Measurements from ENCODE around the gene PGBD1.

PGBD1 gene

GRCh38 chr6:28281288-28282064, at the start of gene PGBD1:
Gene PGBD1, plus strand, starts transcription at chr6:28281572. Its CDS starts 2,242 bp downstream, at chr6:28283814.
- FAIRE-seq: peak; percentile 15

GRCh38 chr6:28232785-28233184, 48.6 kb upstream of the PGBD1 start:
- DNase-seq (ENCODE audit: extremely low spot score, insufficient read length, low read depth) (no peak), FAIRE-seq (no peak)

More at GRCh38 chr6:28281288-28282064, at the start of gene PGBD1:
- peak; percentile 51 for DNase-seq (ENCODE audit: extremely low spot score, insufficient read length, low read depth)

- FAIRE-seq: no peak
- no peak for DNase-seq (ENCODE audit: extremely low spot score, insufficient read length, low read depth)
Observed at GRCh38 chr6:28235912-28236452, 45.4 kb upstream of the PGBD1 start.

- DNase-seq (ENCODE audit: extremely low spot score, insufficient read length, low read depth) (no peak), FAIRE-seq (peak; percentile 63)
Observed at GRCh38 chr6:28239636-28240035, 41.7 kb upstream of the PGBD1 start.

- no peak for DNase-seq (ENCODE audit: extremely low spot score, insufficient read length, low read depth)
- FAIRE-seq: no peak
Observed at GRCh38 chr6:28240471-28240870, 40.9 kb upstream of the PGBD1 start.

- DNase-seq (ENCODE audit: extremely low spot score, insufficient read length, low read depth) (no peak), FAIRE-seq (no peak)
Observed at GRCh38 chr6:28243946-28244345, 37.4 kb upstream of the PGBD1 start.

- FAIRE-seq: no peak
- DNase-seq (ENCODE audit: extremely low spot score, insufficient read length, low read depth): no peak
Observed at GRCh38 chr6:28245206-28245941, 36.0 kb upstream of the PGBD1 start.

- no peak for FAIRE-seq
Observed at GRCh38 chr6:28248916-28249315, 32.5 kb upstream of the PGBD1 start.

GRCh38 chr6:28250747-28251146, 30.6 kb upstream of the PGBD1 start:
- FAIRE-seq (no peak), DNase-seq (ENCODE audit: extremely low spot score, insufficient read length, low read depth) (no peak)

More at GRCh38 chr6:28248916-28249315, 32.5 kb upstream of the PGBD1 start:
- DNase-seq (ENCODE audit: extremely low spot score, insufficient read length, low read depth): no peak

GRCh38 chr6:28251661-28252008, 29.7 kb upstream of the PGBD1 start:
- no peak for FAIRE-seq
- no peak for DNase-seq (ENCODE audit: extremely low spot score, insufficient read length, low read depth)

GRCh38 chr6:28252009-28252975, 29.1 kb upstream of the PGBD1 start, which contains the start of gene ZKSCAN4:
Gene ZKSCAN4, minus strand, starts transcription at chr6:28252269. Its CDS starts 289 bp downstream, at chr6:28251980.
- peak; percentile 71 for DNase-seq (ENCODE audit: extremely low spot score, insufficient read length, low read depth)

GRCh38 chr6:28254121-28254519, 27.3 kb upstream of the PGBD1 start:
- no peak for DNase-seq (ENCODE audit: extremely low spot score, insufficient read length, low read depth)
- no peak for FAIRE-seq

More at GRCh38 chr6:28252009-28252975, 29.1 kb upstream of the PGBD1 start, which contains the start of gene ZKSCAN4:
- peak; percentile 84 for FAIRE-seq

GRCh38 chr6:28257042-28257441, 24.3 kb upstream of the PGBD1 start:
- no peak for FAIRE-seq
- no peak for DNase-seq (ENCODE audit: extremely low spot score, insufficient read length, low read depth)

- FAIRE-seq: no peak
- no peak for DNase-seq (ENCODE audit: extremely low spot score, insufficient read length, low read depth)
Observed at GRCh38 chr6:28258877-28259777, 22.2 kb upstream of the PGBD1 start, which contains the start of gene NKAPL. Gene NKAPL, plus strand, starts transcription at chr6:28259297. Its CDS starts 75 bp downstream, at chr6:28259372.

GRCh38 chr6:28263922-28264321, 17.4 kb upstream of the PGBD1 start:
- DNase-seq (ENCODE audit: extremely low spot score, insufficient read length, low read depth) (no peak), FAIRE-seq (no peak)

- DNase-seq (ENCODE audit: extremely low spot score, insufficient read length, low read depth) (no peak), FAIRE-seq (no peak)
Observed at GRCh38 chr6:28264834-28265401, 16.5 kb upstream of the PGBD1 start.

GRCh38 chr6:28266563-28266961, 14.8 kb upstream of the PGBD1 start:
- DNase-seq (ENCODE audit: extremely low spot score, insufficient read length, low read depth) (no peak), FAIRE-seq (no peak)

GRCh38 chr6:28266962-28267694, 14.2 kb upstream of the PGBD1 start, which contains the start of gene ZSCAN26:
Gene ZSCAN26, plus strand, starts transcription at chr6:28267143. Its CDS starts 4,777 bp downstream, at chr6:28271920.
- FAIRE-seq: peak; percentile 91

More at GRCh38 chr6:28266962-28267694, 14.2 kb upstream of the PGBD1 start, which contains the start of gene ZSCAN26:
- peak; percentile 59 for DNase-seq (ENCODE audit: extremely low spot score, insufficient read length, low read depth)

Data from GM18507 (cell line).